ENCODE measurements around the gene BTLA. TPM values are rescaled to one million over a fixed set of nuclear protein-coding genes. Genes with fewer than 3 reads are reported as not detected.
"Not testable (repeated sequence)": the region's sequence is repeated elsewhere in the genome, so short reads cannot be mapped to it uniquely, and the experiment has no call there.

BTLA gene
- total RNA-seq: under 1 TPM; 0.14 to 0.38 TPM
- long read RNA-seq, donor 1: 0 reads
- long read RNA-seq, donor 2: 0 reads

- no peak for DNase-seq (ENCODE audit: low spot score)
- intact Hi-C loops (cut with DNase I): no loop called here
These were observed at the start of gene BTLA for GRCh38 chr3:112498914-112499711. TSS of gene BTLA (minus strand) at chr3:112499472. CDS start at chr3:112499358, 114 bp downstream.

- no peak for DNase-seq (ENCODE audit: low spot score)
- intact Hi-C loops (cut with DNase I): no loop called here
These were observed 47.0 kb upstream of the BTLA start for GRCh38 chr3:112546216-112546759.

- no peak for DNase-seq (ENCODE audit: low spot score)
- intact Hi-C loops (cut with DNase I): no loop called here
These were observed 40.8 kb upstream of the BTLA start for GRCh38 chr3:112539825-112540650.

GRCh38 chr3:112531358-112531781 lies 32.1 kb upstream of the BTLA start:
- intact Hi-C loops (cut with DNase I): no loop called here
- no peak for DNase-seq (ENCODE audit: low spot score)

GRCh38 chr3:112530573-112530972 lies 31.3 kb upstream of the BTLA start:
- intact Hi-C loops (cut with DNase I): no loop called here
- DNase-seq (ENCODE audit: low spot score): no peak

GRCh38 chr3:112524127-112524526 lies 24.9 kb upstream of the BTLA start:
- not testable (repeated sequence) for DNase-seq (ENCODE audit: low spot score)

GRCh38 chr3:112519424-112520001 lies 20.2 kb upstream of the BTLA start:
- intact Hi-C loops (cut with DNase I): loop anchor here (5.0 to 10.0 kb wide), 3 partner anchors 192 to 405 kb away; partner anchors contain the start of gene SLC9C1 (in 1 of the 2)

More at GRCh38 chr3:112524127-112524526, 24.9 kb upstream of the BTLA start:
- intact Hi-C loops (cut with DNase I): loop anchor here (5.0 to 10.0 kb wide), 3 partner anchors 197 to 409 kb away; partner anchors contain the start of gene SLC9C1 (in 1 of the 2)

GRCh38 chr3:112518970-112519369 lies 19.7 kb upstream of the BTLA start:
- DNase-seq (ENCODE audit: low spot score): not testable (repeated sequence)
- intact Hi-C loops (cut with DNase I): loop anchor here in 1 of 2 donors (5.0 kb wide), 1 partner anchor 192 kb away; no protein-coding TSS in a partner anchor

More at GRCh38 chr3:112519424-112520001, 20.2 kb upstream of the BTLA start:
- no peak for DNase-seq (ENCODE audit: low spot score)

GRCh38 chr3:112514527-112515128 lies 15.4 kb upstream of the BTLA start:
- no peak for DNase-seq (ENCODE audit: low spot score)
- intact Hi-C loops (cut with DNase I): loop anchor here in 1 of 2 donors (5.0 kb wide), 1 partner anchor 187 kb away; no protein-coding TSS in a partner anchor

- intact Hi-C loops (cut with DNase I): no loop called here
- DNase-seq (ENCODE audit: low spot score): no peak
These were observed 13.0 kb upstream of the BTLA start for GRCh38 chr3:112512320-112512719.

- intact Hi-C loops (cut with DNase I): no loop called here
- no peak for DNase-seq (ENCODE audit: low spot score)
These were observed 9.6 kb upstream of the BTLA start for GRCh38 chr3:112508860-112509259.

- intact Hi-C loops (cut with DNase I): no loop called here
These were observed 9.0 kb upstream of the BTLA start for GRCh38 chr3:112508261-112508660.

GRCh38 chr3:112505907-112506306 lies 6.6 kb upstream of the BTLA start:
- intact Hi-C loops (cut with DNase I): no loop called here
- no peak for DNase-seq (ENCODE audit: low spot score)

More at GRCh38 chr3:112508261-112508660, 9.0 kb upstream of the BTLA start:
- DNase-seq (ENCODE audit: low spot score): no peak

GRCh38 chr3:112504123-112504522 lies 4.9 kb upstream of the BTLA start:
- no peak for DNase-seq (ENCODE audit: low spot score)
- intact Hi-C loops (cut with DNase I): no loop called here

GRCh38 chr3:112503304-112503972 lies 4.2 kb upstream of the BTLA start:
- no peak for DNase-seq (ENCODE audit: low spot score)
- intact Hi-C loops (cut with DNase I): no loop called here

- intact Hi-C loops (cut with DNase I): no loop called here
- no peak for DNase-seq (ENCODE audit: low spot score)
These were observed 1.3 kb upstream of the BTLA start for GRCh38 chr3:112500621-112501020.

- intact Hi-C loops (cut with DNase I): no loop called here
These were observed 1.2 kb downstream of the BTLA start for GRCh38 chr3:112497897-112498548.

More at GRCh38 chr3:112497897-112498548, 1.2 kb downstream of the BTLA start:
- DNase-seq (ENCODE audit: low spot score): no peak
